DND-41 (cell line): ENCODE measurements around the gene MED12L.
"Not testable (repeated sequence)": the region's sequence is repeated elsewhere in the genome, so short reads cannot be mapped to it uniquely, and the experiment has no call there.

ENCODE experiments used
- ATAC-seq: fragments of 200-7000 bp; cut with Tn5 transposase; 3 replicates; pipeline ENCODE4 v1.9.1; 2021; ENCODE audit warnings: low read depth; ENCODE audit not compliant: insufficient read depth
- DNase-seq: peaks from one replicate; pipeline ENCODE4 v3.0.0-alpha.2; 2020
- H2AFZ ChIP-seq: 2 replicates; pipeline ENCODE4 v1.6.0; 2012; ENCODE audit warnings: low read depth, low read length
- H3K27ac ChIP-seq: 2 replicates; pipeline ENCODE4 v1.5.1; 2012; ENCODE audit warnings: low read length, inconsistent platforms
- H3K27me3 ChIP-seq: fragments of 200-600 bp; sonication (generic); 2 replicates; pipeline ENCODE4 v1.6.0; 2012; ENCODE audit warnings: low read length, mild to moderate bottlenecking, inconsistent platforms; ENCODE audit not compliant: insufficient read depth, poor library complexity
- H3K36me3 ChIP-seq: 2 replicates; pipeline ENCODE4 v1.5.1; 2012; ENCODE audit warnings: low read length, inconsistent platforms; ENCODE audit not compliant: insufficient read depth
- H3K4me1 ChIP-seq: 2 replicates; pipeline ENCODE4 v1.5.1; 2012; ENCODE audit warnings: mild to moderate bottlenecking, low read length; ENCODE audit not compliant: insufficient read depth
- H3K4me2 ChIP-seq: 2 replicates; pipeline ENCODE4 v1.6.0; 2012; ENCODE audit warnings: mild to moderate bottlenecking, moderate library complexity, low read length, inconsistent platforms; ENCODE audit not compliant: insufficient read depth
- H3K4me3 ChIP-seq, 2 experiments: fragments of 200-600 bp in 1 of 2; shearing (Covaris generic) in 1 of 2; 2 replicates each; pipeline ENCODE4 v1.5.1; 2012 to 2016; ENCODE audit warnings: inconsistent platforms in 2 of 2, low read length in 2 of 2, mild to moderate bottlenecking in 2 of 2, low read depth in 1 of 2, moderate library complexity in 1 of 2
- H3K79me2 ChIP-seq: 2 replicates; pipeline ENCODE4 v1.6.0; 2012; ENCODE audit warnings: low read length, inconsistent platforms; ENCODE audit not compliant: insufficient read depth
- H3K9ac ChIP-seq: 2 replicates; pipeline ENCODE4 v1.6.0; 2012; ENCODE audit warnings: low read depth, mild to moderate bottlenecking, inconsistent platforms, low read length, moderate library complexity
- H3K9me3 ChIP-seq: 2 replicates; pipeline ENCODE4 v1.5.1; 2012; ENCODE audit warnings: low read length, moderate library complexity, mild to moderate bottlenecking, inconsistent platforms; ENCODE audit not compliant: insufficient read depth, severe bottlenecking
- H4K20me1 ChIP-seq: 2 replicates; pipeline ENCODE4 v1.6.0; 2012; ENCODE audit warnings: low read length; ENCODE audit not compliant: insufficient read depth
- EZH2 ChIP-seq: IDR thresholded peaks from 3 replicates; pipeline ENCODE4 v1.6.1; 2012; ENCODE audit warnings: borderline replicate concordance, low read depth, mild to moderate bottlenecking, moderate library complexity, low read length, inconsistent platforms; ENCODE audit not compliant: severe bottlenecking
- TF ChIP-seq, protein P1 (sequence below): IDR thresholded peaks from 2 replicates; pipeline ENCODE4 v1.5.1; 2012; ENCODE audit warnings: borderline replicate concordance, low read length, moderate library complexity, mild to moderate bottlenecking; ENCODE audit not compliant: poor library complexity, severe bottlenecking; ENCODE audit errors: extremely low read depth

MED12L gene

DNA sequence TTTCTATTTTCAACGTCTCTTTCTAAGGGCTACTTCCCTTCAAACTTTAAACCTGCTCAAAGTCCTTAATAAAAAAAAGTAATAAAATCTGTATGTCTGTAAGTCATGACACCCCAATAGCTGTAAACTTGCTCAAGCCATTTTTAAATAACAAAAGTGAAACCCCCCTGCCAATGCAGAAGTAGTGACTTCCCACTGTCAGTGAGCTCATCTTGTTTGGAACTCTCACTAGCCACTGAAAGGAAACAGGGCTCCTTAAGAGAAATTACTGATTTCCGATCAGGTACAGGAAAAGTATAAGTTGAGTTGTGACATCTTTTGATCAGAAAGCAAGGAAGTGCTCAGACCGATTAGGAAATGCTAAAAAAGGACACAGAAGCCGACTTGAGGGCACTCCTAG is 145.2 kb downstream of the MED12L start:
- H2AFZ ChIP-seq, result no peak overlapping the region
- no peaks in the 10 kb centered on the region for H3K9me3 ChIP-seq
- peaks cover 24% of the 10 kb centered on the region for H3K4me1 ChIP-seq
- TF ChIP-seq EZH2, result no peak
- TF ChIP-seq, protein P1, sequence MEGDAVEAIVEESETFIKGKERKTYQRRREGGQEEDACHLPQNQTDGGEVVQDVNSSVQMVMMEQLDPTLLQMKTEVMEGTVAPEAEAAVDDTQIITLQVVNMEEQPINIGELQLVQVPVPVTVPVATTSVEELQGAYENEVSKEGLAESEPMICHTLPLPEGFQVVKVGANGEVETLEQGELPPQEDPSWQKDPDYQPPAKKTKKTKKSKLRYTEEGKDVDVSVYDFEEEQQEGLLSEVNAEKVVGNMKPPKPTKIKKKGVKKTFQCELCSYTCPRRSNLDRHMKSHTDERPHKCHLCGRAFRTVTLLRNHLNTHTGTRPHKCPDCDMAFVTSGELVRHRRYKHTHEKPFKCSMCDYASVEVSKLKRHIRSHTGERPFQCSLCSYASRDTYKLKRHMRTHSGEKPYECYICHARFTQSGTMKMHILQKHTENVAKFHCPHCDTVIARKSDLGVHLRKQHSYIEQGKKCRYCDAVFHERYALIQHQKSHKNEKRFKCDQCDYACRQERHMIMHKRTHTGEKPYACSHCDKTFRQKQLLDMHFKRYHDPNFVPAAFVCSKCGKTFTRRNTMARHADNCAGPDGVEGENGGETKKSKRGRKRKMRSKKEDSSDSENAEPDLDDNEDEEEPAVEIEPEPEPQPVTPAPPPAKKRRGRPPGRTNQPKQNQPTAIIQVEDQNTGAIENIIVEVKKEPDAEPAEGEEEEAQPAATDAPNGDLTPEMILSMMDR, result no peak
- DNase-seq (no peak), ATAC-seq (no peak)
- no peaks in the 10 kb centered on the region for H3K27me3 ChIP-seq
- H3K79me2 ChIP-seq, result no peaks in the 10 kb centered on the region
- no peak overlapping the region for H3K4me2 ChIP-seq
- no peaks in the 10 kb centered on the region for H4K20me1 ChIP-seq
- no peak overlapping the region for H3K4me3 ChIP-seq
- H3K9ac ChIP-seq, result no peak overlapping the region
- H3K27ac ChIP-seq, result no peak overlapping the region
- H3K36me3 ChIP-seq, result no peaks in the 10 kb centered on the region

DNA sequence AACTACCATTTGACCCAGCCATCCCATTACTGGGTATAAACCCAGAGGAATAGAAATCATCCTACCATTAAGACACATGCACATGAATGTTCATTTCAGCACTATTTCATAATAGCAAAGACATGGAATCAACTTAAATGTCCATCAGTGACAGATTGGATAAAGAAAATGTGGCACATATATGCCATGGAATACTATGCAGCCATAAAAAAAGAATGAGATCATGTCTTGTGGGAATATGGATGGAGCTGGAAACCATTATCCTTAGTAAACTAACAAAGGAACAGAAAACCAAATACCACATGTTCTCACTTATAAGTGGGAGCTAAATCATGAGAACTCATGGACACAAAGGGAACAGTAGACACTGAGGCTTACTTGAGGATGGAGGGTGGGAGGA is 146.9 kb downstream of the MED12L start:
- not testable (repeated sequence) for H3K27me3 ChIP-seq, ATAC-seq

DNA sequence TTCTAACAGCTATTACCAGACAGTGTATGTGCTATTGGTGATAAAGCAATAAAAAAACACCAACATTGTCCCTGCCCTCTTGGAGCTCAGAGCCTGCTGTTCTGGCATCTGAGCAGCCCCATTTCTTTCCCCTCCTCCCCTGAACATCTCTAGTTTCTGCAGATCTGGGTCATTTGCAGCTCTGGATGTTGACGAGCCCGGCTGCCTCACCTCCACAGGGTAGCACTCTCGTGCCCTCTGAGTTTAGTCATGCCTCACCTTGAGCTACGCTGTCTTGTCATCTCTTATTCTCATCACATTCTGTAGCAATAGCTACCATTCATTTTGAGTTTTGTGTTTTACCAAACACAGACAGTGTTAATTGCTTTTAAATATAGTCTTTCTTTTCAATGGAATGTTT is 147.5 kb downstream of the MED12L start:
- Histone ChIP-seq H3K36me3 (no peaks in the 10 kb centered on the region), H2AFZ (no peak overlapping the region)
- ATAC-seq, result no peak

More for the DNA sequence above, 146.9 kb downstream of the MED12L start:
- not testable (repeated sequence) for H2AFZ ChIP-seq, DNase-seq, H3K79me2 ChIP-seq, H3K27ac ChIP-seq, H3K9me3 ChIP-seq, H4K20me1 ChIP-seq, H3K4me3 ChIP-seq, H3K36me3 ChIP-seq, H3K4me2 ChIP-seq, H3K9ac ChIP-seq
- H3K4me1 ChIP-seq, result peaks cover 23% of the 10 kb centered on the region

DNA sequence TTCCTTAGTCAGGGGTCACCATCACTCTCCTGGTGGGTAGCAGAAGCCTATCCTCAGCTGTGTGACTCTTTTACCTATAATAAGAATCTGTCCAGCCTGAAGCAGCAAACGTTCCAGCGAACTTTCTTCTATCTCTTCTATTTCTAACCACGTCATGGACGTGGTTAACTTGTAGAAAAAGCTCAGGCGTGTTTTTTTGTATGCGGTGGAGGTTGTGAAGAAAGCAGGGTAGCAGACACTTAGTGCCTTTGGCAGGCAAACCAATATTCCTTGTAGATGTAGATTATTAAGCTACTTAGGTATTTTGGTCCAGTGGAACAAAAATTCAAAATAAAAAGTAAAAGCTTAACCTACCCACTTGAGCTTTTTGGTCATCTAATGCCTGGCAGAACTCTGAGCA is 149.4 kb downstream of the MED12L start:
- Histone ChIP-seq H3K36me3 (no peaks in the 10 kb centered on the region), H3K4me3 (no peak overlapping the region), H3K27me3 (no peaks in the 10 kb centered on the region), H2AFZ (no peak overlapping the region), H3K79me2 (no peaks in the 10 kb centered on the region), H4K20me1 (no peaks in the 10 kb centered on the region), H3K9me3 (no peaks in the 10 kb centered on the region), H3K4me1 (peaks cover 9% of the 10 kb centered on the region), H3K4me2 (no peak overlapping the region), H3K9ac (no peak overlapping the region), H3K27ac (no peak overlapping the region)
- DNase-seq (no peak), ATAC-seq (no peak)
- TF ChIP-seq, protein P1, result no peak
- no peak for TF ChIP-seq EZH2

More for the DNA sequence above, 147.5 kb downstream of the MED12L start:
- Histone ChIP-seq H3K9ac (no peak overlapping the region), H3K9me3 (no peaks in the 10 kb centered on the region), H3K4me1 (peaks cover 18% of the 10 kb centered on the region), H3K27me3 (no peaks in the 10 kb centered on the region), H3K4me2 (no peak overlapping the region), H4K20me1 (no peaks in the 10 kb centered on the region), H3K79me2 (no peaks in the 10 kb centered on the region), H3K27ac (no peak overlapping the region), H3K4me3 (no peak overlapping the region)
- TF ChIP-seq EZH2, result no peak
- TF ChIP-seq, protein P1, result no peak
- DNase-seq, result no peak
